Activated T-helper 2 cell treated with anti-CD3 and anti-CD28 coated beads, Interferon-gamma antibody, Interleukin-2, Interleukin-4, amounts not matched to agents 10 μg/mL and 5 μg/mL and 100 μg/mL, durations not matched to agents 14 hours and 24 hours and 36 hours (primary cell): ENCODE data around the gene RFX2. TPM values are rescaled to one million over a fixed set of nuclear protein-coding genes. Genes with fewer than 3 reads are reported as not detected.
A peak's percentile ranks its signal among the peaks of the same experiment; 100 is the strongest.
"Not testable (repeated sequence)": the region's sequence is repeated elsewhere in the genome, so short reads cannot be mapped to it uniquely, and the experiment has no call there.

Source experiments
- DNase-seq: peaks from one replicate; pipeline ENCODE4 v3.0.0; 2021; ENCODE audit warnings: low spot score
- H3K27ac Mint-ChIP-seq: one replicate; pipeline ENCODE4 v1.8.0; 2021; ENCODE audit warnings: mixed read lengths
- H3K27me3 Mint-ChIP-seq: one replicate; pipeline ENCODE4 v1.8.0; 2021; ENCODE audit warnings: low read depth, mixed read lengths
- H3K36me3 Mint-ChIP-seq: one replicate; pipeline ENCODE4 v1.8.0; 2021; ENCODE audit warnings: low read depth, mixed read lengths
- H3K4me1 Mint-ChIP-seq: one replicate; pipeline ENCODE4 v1.8.0; 2021; ENCODE audit warnings: low read depth, mixed read lengths
- H3K4me3 Mint-ChIP-seq: one replicate; pipeline ENCODE4 v1.8.0; 2021; ENCODE audit warnings: low read depth, mild to moderate bottlenecking, moderate library complexity, mixed read lengths
- H3K9me3 Mint-ChIP-seq: one replicate; pipeline ENCODE4 v1.8.0; 2021; ENCODE audit warnings: mixed read lengths
- intact Hi-C: fragments of 100-400 bp; cut with micrococcal nuclease; formaldehyde crosslinking; loops from one replicate; pipeline ENCODE4 v1.15.1; 2023
- total RNA-seq: library from RNA; stranded (reverse); gene quantifications from 2 replicates; pipeline ENCODE4 v1.2.3, GENCODE V29; 2022

Gene RFX2
- total RNA-seq, 1 donor from 2014 or later = 8.7 TPM

DNA sequence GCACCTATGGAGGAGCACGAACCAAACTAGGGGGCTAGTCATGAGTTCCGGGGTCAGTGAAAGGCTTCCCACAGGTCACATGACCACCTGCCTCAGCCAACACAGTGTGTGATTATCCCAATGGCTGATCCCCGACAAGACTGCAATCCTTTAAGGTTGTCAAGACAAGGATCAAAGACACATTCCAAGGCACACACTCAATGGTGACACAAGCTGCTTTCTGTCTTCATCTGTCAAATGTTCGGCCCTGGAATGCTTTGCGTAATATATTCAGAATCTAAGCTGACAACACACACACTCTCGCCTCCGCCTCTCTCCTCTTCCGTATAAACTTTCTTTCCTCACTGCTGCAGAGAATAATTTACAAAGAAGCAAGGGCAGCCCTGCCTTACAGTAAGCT, 144.1 kb downstream of the RFX2 start:
- no peak overlapping the region for H3K4me3 Mint-ChIP-seq
- intact Hi-C loops = loop anchor here (10.0 kb wide), 1 partner anchor 161 kb away; the partner anchor contains the start of gene NRTN

DNA sequence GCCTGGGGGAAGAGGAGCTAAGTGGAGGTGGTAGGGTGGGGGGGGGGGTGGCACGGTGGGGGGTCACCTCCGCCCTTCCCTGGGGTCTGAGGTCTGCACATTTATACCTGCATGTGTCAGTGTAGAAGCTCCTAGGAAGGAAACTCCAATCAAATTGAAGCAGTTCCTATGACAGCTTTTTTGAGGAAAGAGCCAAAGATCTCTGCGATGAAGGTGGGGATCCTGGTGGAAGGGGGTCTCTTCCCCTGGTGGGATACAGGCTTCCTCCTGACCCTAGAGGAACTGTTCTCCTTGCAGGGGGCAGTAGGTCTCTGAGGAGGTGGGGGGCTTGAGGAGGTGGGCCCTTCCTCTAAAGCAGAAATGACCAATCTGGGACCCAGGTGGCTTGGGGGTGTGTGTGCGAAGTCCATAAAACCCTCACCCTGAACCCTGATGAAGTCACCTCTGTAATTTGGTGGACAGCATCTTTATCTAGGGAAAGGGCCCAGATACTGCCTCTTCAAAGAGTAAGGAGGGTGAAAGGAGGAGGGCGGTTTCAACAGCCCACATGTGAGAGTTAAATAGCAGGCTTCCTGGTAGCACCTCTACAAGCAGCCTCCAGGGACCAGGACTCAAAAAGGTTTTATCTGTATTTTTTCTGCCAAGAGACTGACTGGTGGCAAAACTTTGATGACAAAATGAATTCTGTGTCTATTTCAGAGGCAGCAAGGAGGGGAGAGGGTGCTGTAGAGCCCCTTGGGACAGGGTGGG, 145.3 kb downstream of the RFX2 start:
- DNase-seq = no peak
- Mint-ChIP-seq H3K4me1 (peaks cover 53% of the 10 kb centered on the region), H3K4me3 (no peak overlapping the region), H3K27ac (peak overlapping the region; percentile 1), H3K27me3 (no peaks in the 10 kb centered on the region), H3K9me3 (no peaks in the 10 kb centered on the region), H3K36me3 (peaks cover 23% of the 10 kb centered on the region)
- intact Hi-C loops = loop anchor here (10.0 kb wide), 1 partner anchor 160 kb away; the partner anchor contains the start of gene NRTN

More for the DNA sequence above, 144.1 kb downstream of the RFX2 start:
- DNase-seq = no peak
- no peaks in the 10 kb centered on the region for H3K9me3 Mint-ChIP-seq
- H3K27me3 Mint-ChIP-seq = no peaks in the 10 kb centered on the region
- no peak overlapping the region for H3K27ac Mint-ChIP-seq
- H3K4me1 Mint-ChIP-seq = peaks cover 50% of the 10 kb centered on the region
- H3K36me3 Mint-ChIP-seq = peaks cover 23% of the 10 kb centered on the region

DNA sequence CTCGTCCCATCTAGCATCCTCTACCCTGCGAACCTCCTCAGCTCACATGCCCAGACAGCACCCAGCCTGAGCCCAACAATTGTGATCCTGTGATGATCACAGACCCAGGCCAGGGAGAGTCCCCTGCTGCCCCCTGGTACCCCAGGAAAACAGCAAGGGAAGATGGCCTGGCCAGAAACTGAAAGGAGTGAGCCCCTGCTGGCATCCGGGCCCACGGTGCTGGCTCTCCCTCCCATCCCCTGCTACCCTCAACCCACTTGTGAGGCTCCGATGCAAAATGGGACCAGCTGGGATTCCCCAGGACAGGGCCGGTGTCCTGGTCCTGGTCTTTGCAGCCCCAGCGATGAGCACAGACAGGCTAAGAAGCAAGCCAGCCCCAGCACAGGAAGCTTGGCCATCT, 146.4 kb downstream of the RFX2 start:
- Mint-ChIP-seq H3K4me3 (no peak overlapping the region), H3K27ac (peak overlapping the region; percentile 83), H3K27me3 (no peaks in the 10 kb centered on the region), H3K4me1 (peaks cover 55% of the 10 kb centered on the region), H3K36me3 (peaks cover 23% of the 10 kb centered on the region), H3K9me3 (no peaks in the 10 kb centered on the region)
- no peak for DNase-seq
- intact Hi-C loops = loop anchor here (10.0 kb wide), 1 partner anchor 159 kb away; the partner anchor contains the start of gene NRTN

DNA sequence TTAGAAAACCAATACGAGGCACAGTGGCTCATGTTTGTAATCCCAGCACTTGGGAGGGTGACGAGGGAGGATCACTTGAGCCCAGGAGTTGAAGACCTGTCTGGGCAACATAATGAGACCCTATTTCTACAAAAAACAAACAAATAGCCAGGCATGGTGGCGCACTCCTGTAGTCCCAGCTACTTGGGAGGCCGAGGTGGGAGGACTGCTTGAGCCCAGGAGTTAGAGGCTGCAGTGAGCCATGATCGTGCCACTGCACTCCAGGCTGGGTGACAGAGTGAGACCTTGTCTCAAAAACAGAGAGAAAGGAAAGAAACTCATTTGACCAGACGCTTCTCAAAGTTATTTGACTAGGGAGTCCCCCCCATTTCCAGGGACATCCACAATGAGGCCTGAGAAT, 147.0 kb downstream of the RFX2 start:
- intact Hi-C loops = loop anchor here (10.0 kb wide), 1 partner anchor 158 kb away; the partner anchor contains the start of gene NRTN
- H3K4me1 Mint-ChIP-seq = peaks cover 49% of the 10 kb centered on the region
- H3K4me3 Mint-ChIP-seq, H3K27me3 Mint-ChIP-seq, DNase-seq, H3K9me3 Mint-ChIP-seq: not testable (repeated sequence)
- peak overlapping the region; percentile 83 for H3K27ac Mint-ChIP-seq
- H3K36me3 Mint-ChIP-seq = peaks cover 20% of the 10 kb centered on the region

DNA sequence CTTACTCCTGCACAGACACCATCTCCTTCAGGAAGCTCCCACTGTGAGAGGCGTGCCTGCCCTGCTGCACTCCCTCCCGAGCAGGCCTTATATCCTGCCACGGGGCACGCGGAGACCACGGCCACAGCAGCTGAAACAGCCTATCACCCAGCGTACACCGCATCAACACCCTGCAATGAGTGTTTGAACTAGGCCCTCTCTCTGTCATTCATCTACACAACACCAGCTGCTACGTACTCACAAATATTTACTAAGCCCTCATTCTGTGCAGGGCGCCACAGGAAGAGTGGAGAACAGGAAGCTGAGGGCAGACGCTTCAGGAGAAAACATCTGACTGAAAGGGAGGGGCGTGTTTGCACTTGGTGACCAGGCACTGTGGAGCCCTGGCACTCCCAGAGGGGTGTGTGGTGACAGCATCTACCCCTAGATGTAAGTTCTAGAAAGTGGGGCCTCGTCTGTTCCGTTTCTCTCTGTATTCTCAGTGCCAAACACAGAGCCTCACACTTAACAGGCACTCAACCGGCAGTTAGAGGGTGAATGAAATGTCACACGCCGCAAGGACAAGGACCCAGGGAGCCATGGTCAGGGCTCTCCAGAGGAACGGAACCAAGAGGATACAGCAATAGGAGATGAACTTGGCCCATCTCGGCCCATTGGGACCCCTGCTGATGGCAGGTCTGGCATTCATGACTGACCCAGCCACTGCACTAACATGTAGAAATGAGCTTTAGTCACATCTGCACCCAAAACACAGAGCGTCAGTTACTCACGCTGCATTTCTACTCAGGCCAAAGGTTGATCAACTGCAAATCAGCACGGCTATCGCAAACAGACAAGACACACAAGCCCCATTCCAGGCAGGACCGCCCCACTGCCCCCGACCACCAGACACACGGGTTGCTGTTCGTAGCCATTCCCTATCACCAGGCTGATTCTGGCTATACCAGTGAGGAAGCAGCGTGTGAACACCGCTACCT, 148.0 kb downstream of the RFX2 start:
- Mint-ChIP-seq H3K4me1 (peaks cover 43% of the 10 kb centered on the region), H3K36me3 (peaks cover 19% of the 10 kb centered on the region), H3K4me3 (peak overlapping the region; percentile 69), H3K27ac (peak overlapping the region; percentile 83), H3K9me3 (no peaks in the 10 kb centered on the region), H3K27me3 (no peaks in the 10 kb centered on the region)
- intact Hi-C loops = loop anchor here (1.0 to 10.0 kb wide), 2 partner anchors 8 to 157 kb away; partner anchors contain the start of gene NRTN
- DNase-seq = peak; percentile 70

DNA sequence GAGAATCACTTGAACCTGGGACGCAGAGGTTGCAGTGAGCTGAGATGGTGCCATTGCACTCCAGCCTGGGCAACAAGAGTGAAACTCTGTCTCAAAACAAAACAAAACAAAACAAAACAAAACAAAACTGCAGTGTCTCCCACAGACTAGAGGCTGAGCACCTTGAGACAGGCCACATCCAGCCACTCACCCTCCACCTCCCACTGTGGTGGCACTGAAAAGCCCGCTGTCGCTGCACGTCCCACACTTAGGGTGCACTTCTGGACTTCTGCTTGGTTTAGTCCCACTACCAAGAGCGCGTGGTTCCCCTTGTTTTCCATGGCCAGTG, 148.7 kb downstream of the RFX2 start:
- H3K27me3 Mint-ChIP-seq, DNase-seq, H3K9me3 Mint-ChIP-seq: not testable (repeated sequence)
- Mint-ChIP-seq H3K4me3 (peak overlapping the region; percentile 69), H3K27ac (peak overlapping the region; percentile 83), H3K36me3 (peaks cover 18% of the 10 kb centered on the region), H3K4me1 (peaks cover 43% of the 10 kb centered on the region)
- intact Hi-C loops = loop anchor here (10.0 kb wide), 1 partner anchor 157 kb away; the partner anchor contains the start of gene NRTN

DNA sequence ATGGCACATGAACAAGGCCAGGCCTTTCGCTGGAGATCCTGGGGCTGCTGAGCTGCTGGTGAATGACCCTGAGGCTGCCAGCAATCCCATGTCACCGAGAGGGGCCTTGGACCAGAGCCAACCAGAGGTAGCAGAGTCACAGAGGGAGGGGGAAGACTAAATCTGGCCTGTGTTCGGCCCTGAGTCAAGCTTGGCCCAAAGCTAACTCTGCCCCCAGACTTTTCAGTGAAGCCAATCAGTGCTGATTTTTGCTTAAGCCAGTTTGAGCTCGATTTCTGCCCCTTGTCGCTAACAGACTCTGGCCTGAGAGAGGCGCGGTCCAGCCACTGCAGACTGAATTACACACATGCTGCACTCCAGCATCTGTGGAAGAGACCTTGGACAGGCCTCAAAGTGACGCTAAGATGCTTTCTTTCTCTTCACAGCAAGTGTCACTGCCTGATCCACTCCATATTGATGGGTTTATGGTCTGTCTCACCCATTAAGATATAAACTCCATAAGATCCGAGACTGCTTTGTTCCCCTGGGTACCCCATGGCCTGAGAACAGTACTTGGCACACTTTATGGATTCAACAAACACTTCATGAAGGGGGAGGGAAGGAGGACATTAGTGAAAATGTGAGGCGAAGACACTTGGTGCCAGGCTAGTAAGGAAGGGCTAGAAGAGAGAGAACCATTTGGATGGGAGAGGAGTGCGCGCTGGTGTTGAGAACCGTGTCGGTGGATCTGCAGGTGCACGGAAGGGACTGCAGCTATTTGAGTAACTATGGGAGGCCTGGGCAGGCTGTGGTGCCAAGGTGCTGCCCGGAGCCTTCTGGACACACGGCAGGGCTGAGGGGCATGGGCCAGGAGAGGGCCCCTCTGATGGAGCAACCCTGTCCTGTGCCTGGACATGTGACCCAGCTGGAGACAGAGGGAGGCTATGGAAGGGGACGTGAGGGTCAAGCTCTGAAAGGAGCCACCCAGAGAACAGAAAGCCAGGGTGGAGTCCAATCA, 150.0 kb downstream of the RFX2 start:
- H3K9me3 Mint-ChIP-seq = no peaks in the 10 kb centered on the region
- DNase-seq = no peak
- peaks cover 12% of the 10 kb centered on the region for H3K36me3 Mint-ChIP-seq
- H3K27ac Mint-ChIP-seq = peak overlapping the region; percentile 63
- intact Hi-C loops = loop anchor here (10.0 kb wide), 1 partner anchor 156 kb away; the partner anchor contains the start of gene NRTN
- peak overlapping the region; percentile 7 for H3K4me3 Mint-ChIP-seq
- H3K4me1 Mint-ChIP-seq = peaks cover 45% of the 10 kb centered on the region
- no peaks in the 10 kb centered on the region for H3K27me3 Mint-ChIP-seq

DNA sequence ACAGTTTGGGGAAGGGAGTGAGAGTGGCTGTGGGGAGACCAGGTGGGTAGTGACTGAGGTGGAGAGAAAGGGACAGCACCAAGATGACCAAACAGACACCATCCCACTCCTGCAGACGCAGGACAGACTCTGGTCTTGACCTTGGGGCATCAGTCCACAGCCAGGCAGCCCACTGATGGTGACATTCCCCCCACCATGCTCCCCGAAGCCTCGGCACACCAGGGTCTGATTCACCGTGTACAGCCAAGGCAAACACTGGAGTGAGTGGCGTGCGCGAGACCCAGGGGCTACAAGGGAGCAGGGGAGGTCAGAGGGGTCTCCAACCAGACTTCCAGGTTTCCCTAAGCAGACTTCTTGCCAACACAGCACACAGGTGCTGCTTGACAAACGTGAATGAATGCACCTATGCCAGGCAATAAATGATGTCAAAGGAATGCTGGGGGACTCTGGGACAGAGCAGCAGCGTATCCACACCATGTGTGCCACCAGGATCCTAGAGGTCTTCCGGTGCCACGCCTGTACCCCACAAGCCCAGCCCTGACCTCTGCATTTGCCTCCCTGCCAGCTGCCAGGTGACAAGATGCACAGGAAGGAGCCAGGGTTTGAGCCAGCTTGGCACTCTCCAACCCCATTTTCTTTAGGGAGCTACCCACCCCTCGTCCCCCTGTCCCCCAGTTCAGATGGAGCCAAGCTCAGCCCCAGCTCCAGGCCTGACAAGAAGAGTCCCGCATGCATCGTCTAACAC, 150.9 kb downstream of the RFX2 start:
- peaks cover 11% of the 10 kb centered on the region for H3K36me3 Mint-ChIP-seq
- peaks cover 44% of the 10 kb centered on the region for H3K4me1 Mint-ChIP-seq
- H3K4me3 Mint-ChIP-seq = no peak overlapping the region
- H3K27ac Mint-ChIP-seq = peak overlapping the region; percentile 25
- no peaks in the 10 kb centered on the region for H3K27me3 Mint-ChIP-seq
- no peak for DNase-seq
- intact Hi-C loops = loop anchor here (10.0 kb wide), 1 partner anchor 155 kb away; the partner anchor contains the start of gene NRTN
- no peaks in the 10 kb centered on the region for H3K9me3 Mint-ChIP-seq

DNA sequence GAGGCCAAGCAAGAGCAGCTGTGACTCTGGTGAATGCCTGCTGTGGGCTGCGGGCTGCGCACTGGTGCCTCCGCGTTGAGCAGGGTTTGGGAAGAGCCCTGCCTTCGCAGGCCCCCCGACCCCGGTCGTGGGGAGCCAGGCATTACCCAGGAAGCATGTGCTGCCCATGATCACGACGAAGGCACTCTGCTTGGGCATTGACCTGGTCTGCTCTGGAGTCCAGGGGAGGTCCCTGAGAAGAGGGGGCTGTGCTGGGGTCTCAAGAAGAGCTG, 151.5 kb downstream of the RFX2 start:
- intact Hi-C loops = no loop called here

DNA sequence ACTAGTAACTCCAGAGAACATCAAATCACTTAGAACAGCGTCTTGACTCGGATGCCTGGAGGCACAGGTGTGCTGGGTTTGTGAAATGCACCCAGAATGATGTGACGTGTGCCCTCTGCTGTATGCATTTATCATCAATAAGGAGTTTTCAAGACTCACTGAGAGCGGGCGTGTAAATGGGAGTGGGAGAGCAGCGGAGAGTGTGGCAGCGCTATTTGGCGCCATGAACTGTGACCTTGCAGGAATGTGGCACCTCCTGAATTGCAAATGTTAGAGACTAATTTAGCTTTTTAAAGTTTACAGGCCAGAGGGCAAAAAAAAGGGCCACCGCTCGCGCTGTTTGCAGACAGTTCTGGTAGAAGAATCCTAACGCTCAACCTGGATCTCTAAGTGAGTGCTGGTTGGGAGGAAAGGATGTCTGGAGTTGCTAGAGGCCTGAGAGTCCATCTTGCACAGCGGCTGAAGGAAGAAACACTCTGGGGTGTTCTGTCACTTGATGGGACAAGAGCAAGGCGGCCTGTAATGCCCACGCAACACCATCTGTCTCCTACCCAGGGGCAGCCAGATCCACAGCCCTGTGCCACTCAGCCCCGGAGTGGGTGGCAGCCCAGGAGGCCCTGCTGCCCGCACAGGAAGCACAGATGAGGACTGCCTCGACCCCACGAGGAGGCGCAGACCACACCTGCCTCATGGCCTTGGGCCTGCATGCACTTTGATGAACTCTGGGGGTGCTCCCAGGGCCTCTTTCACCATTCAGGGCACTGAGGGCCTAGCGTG, 152.0 kb downstream of the RFX2 start:
- Mint-ChIP-seq H3K9me3 (no peaks in the 10 kb centered on the region), H3K4me3 (no peak overlapping the region), H3K27me3 (no peaks in the 10 kb centered on the region), H3K27ac (no peak overlapping the region), H3K4me1 (peaks cover 50% of the 10 kb centered on the region), H3K36me3 (peaks cover 14% of the 10 kb centered on the region)
- intact Hi-C loops = no loop called here
- DNase-seq = no peak

More for the DNA sequence above, 151.5 kb downstream of the RFX2 start:
- Mint-ChIP-seq H3K9me3 (no peaks in the 10 kb centered on the region), H3K27me3 (no peaks in the 10 kb centered on the region), H3K36me3 (peaks cover 14% of the 10 kb centered on the region), H3K4me3 (no peak overlapping the region), H3K27ac (peak overlapping the region; percentile 25), H3K4me1 (peaks cover 48% of the 10 kb centered on the region)
- DNase-seq = no peak

DNA sequence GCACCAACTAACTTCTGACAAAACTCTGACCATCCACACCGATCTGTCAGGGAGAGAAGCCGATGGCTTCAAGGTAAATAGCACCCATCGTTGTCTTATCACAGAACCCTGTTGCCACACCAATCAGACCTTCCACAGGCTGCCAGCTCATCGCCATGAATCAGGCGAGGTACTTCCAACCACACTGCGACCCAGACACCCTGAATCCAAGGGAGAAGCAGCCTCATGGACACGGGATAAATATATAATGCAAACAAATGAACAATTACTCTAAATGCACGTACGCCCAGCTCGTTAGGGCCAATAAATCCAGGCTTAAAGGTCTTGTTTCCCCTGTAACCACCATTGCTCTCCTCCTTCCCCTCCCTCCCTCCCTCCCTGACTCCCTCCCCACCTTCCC, 153.1 kb downstream of the RFX2 start:
- peaks cover 22% of the 10 kb centered on the region for H3K36me3 Mint-ChIP-seq
- no peaks in the 10 kb centered on the region for H3K9me3 Mint-ChIP-seq
- no peak overlapping the region for H3K4me3 Mint-ChIP-seq
- no peaks in the 10 kb centered on the region for H3K27me3 Mint-ChIP-seq
- intact Hi-C loops = no loop called here
- peaks cover 49% of the 10 kb centered on the region for H3K4me1 Mint-ChIP-seq
- H3K27ac Mint-ChIP-seq = no peak overlapping the region
- DNase-seq = no peak
